Measurements from ENCODE around the gene NFIA. TPM values are rescaled to one million over a fixed set of nuclear protein-coding genes. Genes with fewer than 3 reads are reported as not detected.

Gene NFIA
- total and polyA plus RNA-seq, 12 donors, result 11.2 to 117 (median 92.5) TPM

DNA sequence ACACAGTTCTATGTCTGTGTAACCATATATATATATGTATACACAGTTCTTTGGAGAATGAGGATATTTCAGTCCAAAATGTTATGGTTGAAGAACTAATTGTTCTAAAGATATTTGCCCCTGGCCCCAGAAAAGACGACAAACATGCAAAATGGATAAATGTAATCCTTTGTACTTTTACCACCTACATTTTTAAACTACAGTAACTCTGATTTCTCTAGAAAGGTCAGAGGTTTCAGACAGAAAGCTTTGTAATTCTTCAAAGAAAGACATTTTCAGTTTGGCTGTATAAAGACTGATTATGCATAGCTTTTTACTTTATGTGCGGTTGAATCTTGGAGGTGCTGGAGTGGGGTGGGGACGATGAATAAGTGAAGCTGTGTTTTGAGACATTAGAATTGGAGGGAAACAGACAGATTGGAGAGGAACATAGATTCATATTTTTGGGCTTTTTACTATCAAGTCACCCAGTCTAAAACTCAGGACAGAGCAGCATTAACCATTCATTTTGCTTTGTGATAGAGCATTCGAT is 16.6 kb downstream of the NFIA start:
- no peaks in the 10 kb centered on the region for H3K27me3 ChIP-seq
- no peaks in the 10 kb centered on the region for H3K36me3 ChIP-seq
- no peak overlapping the region for H3K4me3 ChIP-seq
- H3K27ac ChIP-seq, result peak overlapping the region in 1 of 10 donors; percentile 14
- TF ChIP-seq, protein P1, sequence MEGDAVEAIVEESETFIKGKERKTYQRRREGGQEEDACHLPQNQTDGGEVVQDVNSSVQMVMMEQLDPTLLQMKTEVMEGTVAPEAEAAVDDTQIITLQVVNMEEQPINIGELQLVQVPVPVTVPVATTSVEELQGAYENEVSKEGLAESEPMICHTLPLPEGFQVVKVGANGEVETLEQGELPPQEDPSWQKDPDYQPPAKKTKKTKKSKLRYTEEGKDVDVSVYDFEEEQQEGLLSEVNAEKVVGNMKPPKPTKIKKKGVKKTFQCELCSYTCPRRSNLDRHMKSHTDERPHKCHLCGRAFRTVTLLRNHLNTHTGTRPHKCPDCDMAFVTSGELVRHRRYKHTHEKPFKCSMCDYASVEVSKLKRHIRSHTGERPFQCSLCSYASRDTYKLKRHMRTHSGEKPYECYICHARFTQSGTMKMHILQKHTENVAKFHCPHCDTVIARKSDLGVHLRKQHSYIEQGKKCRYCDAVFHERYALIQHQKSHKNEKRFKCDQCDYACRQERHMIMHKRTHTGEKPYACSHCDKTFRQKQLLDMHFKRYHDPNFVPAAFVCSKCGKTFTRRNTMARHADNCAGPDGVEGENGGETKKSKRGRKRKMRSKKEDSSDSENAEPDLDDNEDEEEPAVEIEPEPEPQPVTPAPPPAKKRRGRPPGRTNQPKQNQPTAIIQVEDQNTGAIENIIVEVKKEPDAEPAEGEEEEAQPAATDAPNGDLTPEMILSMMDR (IDR thresholded peaks at IDR 0.05), result no peak
- DNase-seq (no peak), ATAC-seq (no peak)
- intact Hi-C loops (cut with DNase I), result no loop called here
- peaks cover 8 to 94% (median 82%) of the 10 kb centered on the region in 9 donors for H3K4me1 ChIP-seq
- WGBS, 2 donors, result 90 to 93% methylated on average over 4 of the region's 4 CpGs
- no peaks in the 10 kb centered on the region for H3K9me3 ChIP-seq

DNA sequence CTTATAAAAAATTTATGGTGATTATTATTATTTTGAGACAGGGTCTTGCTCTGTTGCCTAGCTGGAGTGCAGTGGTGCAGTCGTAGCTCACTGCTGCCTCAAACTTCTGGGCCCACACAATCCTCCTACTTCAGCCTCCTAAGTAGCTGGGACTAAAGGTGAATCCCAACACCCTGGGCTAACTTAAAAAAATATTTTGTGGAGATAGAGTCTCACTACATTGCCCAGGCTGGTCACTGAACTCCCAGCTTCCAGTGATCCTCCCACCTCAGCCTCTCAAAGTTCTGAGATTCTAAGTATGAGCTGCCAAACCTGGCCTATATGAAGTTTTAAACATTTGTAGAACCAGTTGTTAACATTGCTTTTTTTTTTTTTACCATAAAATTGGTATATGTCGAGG is 18.2 kb downstream of the NFIA start:
- peak in 1 of 8 donors; percentile 30 for ATAC-seq
- DNase-seq, result no peak
- WGBS, 2 donors, result 97 to 98% methylated on average over 2 of the region's 2 CpGs
- Histone ChIP-seq H3K4me1 (peaks cover 8 to 94% (median 82%) of the 10 kb centered on the region in 9 donors), H3K9me3 (no peaks in the 10 kb centered on the region), H3K27me3 (no peaks in the 10 kb centered on the region), H3K27ac (peak overlapping the region in 5 of 10 donors; percentile 53 to 84 (median 78)), H3K36me3 (no peaks in the 10 kb centered on the region), H3K4me3 (peak overlapping the region in 1 of 10 donors; percentile 40)
- intact Hi-C loops (cut with DNase I), result loop anchor here in 2 of 10 donors (2.0 to 5.0 kb wide), 2 partner anchors 20 to 82 kb away; no protein-coding TSS in a partner anchor
- TF ChIP-seq, protein P1 (IDR thresholded peaks at IDR 0.05), result no peak

DNA sequence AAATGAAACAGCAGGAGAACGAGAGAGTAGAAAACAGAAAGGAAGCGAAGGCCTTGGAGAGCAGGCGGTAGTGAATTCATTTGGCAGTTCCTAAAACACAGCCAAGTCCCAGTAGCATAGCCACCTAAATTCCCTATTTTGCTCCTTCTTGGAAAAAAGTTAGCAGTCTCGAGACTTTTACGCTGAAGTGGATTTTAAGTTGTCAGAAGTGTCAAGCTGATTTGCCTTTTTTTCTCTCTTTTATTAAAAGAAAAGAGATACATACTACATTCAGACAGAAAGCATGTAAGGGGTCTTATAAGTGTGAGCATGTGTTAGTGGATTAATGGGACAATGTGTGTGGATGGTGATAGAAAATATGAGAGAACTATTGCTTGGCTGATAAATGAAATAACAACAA is 19.2 kb downstream of the NFIA start:
- Histone ChIP-seq H3K4me3 (peak overlapping the region in 9 of 10 donors; percentile 1 to 44 (median 38)), H3K27ac (peak overlapping the region in 9 of 10 donors; percentile 36 to 84 (median 63)), H3K9me3 (no peaks in the 10 kb centered on the region), H3K4me1 (peaks cover 8 to 93% (median 80%) of the 10 kb centered on the region in 9 donors), H3K27me3 (no peaks in the 10 kb centered on the region), H3K36me3 (no peaks in the 10 kb centered on the region)
- peak in 4 of 8 donors; percentile 28 to 62 (median 54) for ATAC-seq
- 29 to 53% methylated on average over 5 of the region's 5 CpGs for WGBS, 2 donors
- no peak for DNase-seq
- TF ChIP-seq, protein P1 (IDR thresholded peaks at IDR 0.05), result no peak
- intact Hi-C loops (cut with DNase I), result loop anchor here in 2 of 10 donors (2.0 to 5.0 kb wide), 2 partner anchors 21 to 81 kb away; no protein-coding TSS in a partner anchor

- peaks cover 8 to 90% (median 77%) of the 10 kb centered on the region in 9 donors for H3K4me1 ChIP-seq
- peaks cover 0 to under 1% (median 0%) of the 10 kb centered on the region in 11 donors for H3K9me3 ChIP-seq
- peak overlapping the region in 9 of 10 donors; percentile 1 to 44 (median 38) for H3K4me3 ChIP-seq
- intact Hi-C loops (cut with DNase I), result loop anchor here in 1 of 10 donors (5.0 kb wide), 1 partner anchor 80 kb away; no protein-coding TSS in a partner anchor
- TF ChIP-seq, protein P1 (IDR thresholded peaks at IDR 0.05), result no peak
- H3K27ac ChIP-seq, result peak overlapping the region in 9 of 10 donors; percentile 36 to 84 (median 63)
- peak in 3 of 8 donors; percentile 16 to 47 (median 25) for ATAC-seq
- 18 to 32% methylated on average over 1 of the region's 1 CpG for WGBS, 2 donors
- H3K27me3 ChIP-seq, result no peaks in the 10 kb centered on the region
- no peaks in the 10 kb centered on the region for H3K36me3 ChIP-seq
- DNase-seq, result no peak
Measured at GRCh38 chr1:61102041-61102440, 19.7 kb downstream of the NFIA start.
